Fibroblast of lung (primary cell): ENCODE data around the gene ANK2.

Experiments used
- CTCF ChIP-seq, 2 donors: IDR thresholded peaks in 1 of 2; conservative IDR thresholded peaks in 1 of 2; 1 replicate in 1 of 2; 2 replicates in 1 of 2; pipeline ENCODE4 v1.5.1; 2011 to 2012; ENCODE audit warnings: low read length in 2 of 2, control low read depth in 1 of 2, inconsistent platforms in 1 of 2, low read depth in 1 of 2, mild to moderate bottlenecking in 1 of 2
- EZH2 ChIP-seq: IDR thresholded peaks from 2 replicates; pipeline ENCODE4 v1.5.1; 2012; ENCODE audit warnings: low read length, control low read depth, mild to moderate bottlenecking; ENCODE audit errors: missing control alignments

- no peak for TF ChIP-seq CTCF (conservative IDR thresholded peaks at IDR 0.05 in 1 of 2, IDR thresholded peaks at IDR 0.05 in 1 of 2; ENCODE audit: low read depth in 1 of 2, low read length in 2 of 2)
- TF ChIP-seq EZH2: no peak
Observed at GRCh38 chr4:113078066-113078465, 28.6 kb downstream of the ANK2 start.
